Measurements from ENCODE around the gene SBK2. TPM values are rescaled to one million over a fixed set of nuclear protein-coding genes. Genes with fewer than 3 reads are reported as not detected.
"Not testable (repeated sequence)": the region's sequence is repeated elsewhere in the genome, so short reads cannot be mapped to it uniquely, and the experiment has no call there.

The SBK2 gene
- total and polyA plus RNA-seq, 7 donors: 0.14 to 13.4 (median 1.1) TPM

- Histone ChIP-seq H3K9me3 (no peaks in the 10 kb centered on the region), H3K4me3 (no peak overlapping the region), H3K27me3 (ENCODE audit: insufficient read depth in 3 of 3, low read length in 2 of 3) (no peaks in the 10 kb centered on the region), H3K27ac (no peak overlapping the region), H3K4me1 (peaks cover 3% of the 10 kb centered on the region), H3K36me3 (ENCODE audit: insufficient read depth in 1 of 2, low read depth in 1 of 2) (no peaks in the 10 kb centered on the region)
- ATAC-seq: no peak
- no peak for TF ChIP-seq CTCF (IDR thresholded peaks at IDR 0.05)
- intact Hi-C loops (cut with DNase I): no loop called here
- DNase-seq: no peak
- WGBS, 3 donors: 89 to 94% (median 92%) methylated on average over 4 to 5 of the region's 5 CpGs
Observed at GRCh38 chr19:55538132-55538531, 1.2 kb upstream of the SBK2 start.

GRCh38 chr19:55537741-55538111, 793 bp upstream of the SBK2 start:
- H3K27ac ChIP-seq: no peak overlapping the region
- no peaks in the 10 kb centered on the region for H3K27me3 ChIP-seq (ENCODE audit: insufficient read depth in 3 of 3, low read length in 2 of 3)
- TF ChIP-seq CTCF (IDR thresholded peaks at IDR 0.05): no peak
- 51 to 64% (median 64%) methylated on average over 5 of the region's 5 CpGs for WGBS, 3 donors
- DNase-seq (no peak), ATAC-seq (no peak)
- H3K4me1 ChIP-seq: peaks cover 3% of the 10 kb centered on the region
- H3K9me3 ChIP-seq: no peaks in the 10 kb centered on the region
- no peaks in the 10 kb centered on the region for H3K36me3 ChIP-seq (ENCODE audit: insufficient read depth in 1 of 2, low read depth in 1 of 2)
- intact Hi-C loops (cut with DNase I): no loop called here
- H3K4me3 ChIP-seq: no peak overlapping the region

GRCh38 chr19:55536366-55536765, 567 bp downstream of the SBK2 start:
- Histone ChIP-seq H3K36me3 (ENCODE audit: insufficient read depth in 1 of 2, low read depth in 1 of 2) (no peaks in the 10 kb centered on the region), H3K27ac (no peak overlapping the region), H3K9me3 (no peaks in the 10 kb centered on the region), H3K27me3 (ENCODE audit: insufficient read depth in 3 of 3, low read length in 2 of 3) (no peaks in the 10 kb centered on the region), H3K4me1 (peaks cover 3% of the 10 kb centered on the region), H3K4me3 (no peak overlapping the region)
- DNase-seq (no peak), ATAC-seq (no peak)
- 92 to 97% (median 96%) methylated on average over 11 of the region's 11 CpGs for WGBS, 3 donors
- intact Hi-C loops (cut with DNase I): no loop called here
- TF ChIP-seq CTCF (IDR thresholded peaks at IDR 0.05): no peak

- no peak for TF ChIP-seq CTCF (IDR thresholded peaks at IDR 0.05)
- Histone ChIP-seq H3K27ac (no peak overlapping the region), H3K36me3 (ENCODE audit: insufficient read depth in 1 of 2, low read depth in 1 of 2) (no peaks in the 10 kb centered on the region), H3K4me3 (no peak overlapping the region), H3K27me3 (ENCODE audit: insufficient read depth in 3 of 3, low read length in 2 of 3) (no peaks in the 10 kb centered on the region), H3K4me1 (peaks cover 3% of the 10 kb centered on the region), H3K9me3 (no peaks in the 10 kb centered on the region)
- WGBS, 3 donors: 91 to 95% (median 91%) methylated on average over 22 of the region's 22 CpGs
- intact Hi-C loops (cut with DNase I): no loop called here
- ATAC-seq (no peak), DNase-seq (no peak)
Observed at GRCh38 chr19:55535965-55536350, 975 bp downstream of the SBK2 start.

GRCh38 chr19:55535173-55535964, 1.6 kb downstream of the SBK2 start:
- Histone ChIP-seq H3K27ac (no peak overlapping the region), H3K4me3 (no peak overlapping the region), H3K36me3 (ENCODE audit: insufficient read depth in 1 of 2, low read depth in 1 of 2) (no peaks in the 10 kb centered on the region), H3K27me3 (ENCODE audit: insufficient read depth in 3 of 3, low read length in 2 of 3) (no peaks in the 10 kb centered on the region), H3K9me3 (no peaks in the 10 kb centered on the region), H3K4me1 (no peaks in the 10 kb centered on the region)
- TF ChIP-seq CTCF (IDR thresholded peaks at IDR 0.05): no peak
- intact Hi-C loops (cut with DNase I): no loop called here
- no peak for DNase-seq
- 79 to 83% (median 83%) methylated on average over 12 of the region's 12 CpGs for WGBS, 3 donors
- ATAC-seq: peak in 2 of 4 donors; percentile 7 to 27

- H3K4me1 ChIP-seq; H3K36me3 ChIP-seq (ENCODE audit: insufficient read depth in 1 of 2, low read depth in 1 of 2); H3K4me3 ChIP-seq; H3K27ac ChIP-seq; ATAC-seq; intact Hi-C loops (cut with DNase I); H3K9me3 ChIP-seq; DNase-seq; H3K27me3 ChIP-seq (ENCODE audit: insufficient read depth in 3 of 3, low read length in 2 of 3): not testable (repeated sequence)
- WGBS, 3 donors: 81 to 91% (median 87%) methylated on average over 7 of the region's 7 CpGs
Observed at GRCh38 chr19:55534280-55534679, 2.7 kb downstream of the SBK2 start.
